22Rv1 (cell line): Measurements from ENCODE around the gene NF1.
A peak's percentile ranks its signal among the peaks of the same experiment; 100 is the strongest.
"Not testable (repeated sequence)": the region's sequence is repeated elsewhere in the genome, so short reads cannot be mapped to it uniquely, and the experiment has no call there.

Source experiments
- H3K27ac ChIP-seq: fragments of 450-650 bp; 2 replicates; pipeline ENCODE4 v1.5.1; 2017
- CTCF ChIP-seq: fragments of 450-650 bp; IDR thresholded peaks from 2 replicates; pipeline ENCODE4 v1.5.1; 2017; ENCODE audit warnings: mild to moderate bottlenecking
- ZFX ChIP-seq: fragments of 450-650 bp; IDR thresholded peaks from 2 replicates; pipeline ENCODE4 v1.6.1; 2017; ENCODE audit warnings: antibody characterized with exemption, borderline replicate concordance

Gene NF1, protein sequence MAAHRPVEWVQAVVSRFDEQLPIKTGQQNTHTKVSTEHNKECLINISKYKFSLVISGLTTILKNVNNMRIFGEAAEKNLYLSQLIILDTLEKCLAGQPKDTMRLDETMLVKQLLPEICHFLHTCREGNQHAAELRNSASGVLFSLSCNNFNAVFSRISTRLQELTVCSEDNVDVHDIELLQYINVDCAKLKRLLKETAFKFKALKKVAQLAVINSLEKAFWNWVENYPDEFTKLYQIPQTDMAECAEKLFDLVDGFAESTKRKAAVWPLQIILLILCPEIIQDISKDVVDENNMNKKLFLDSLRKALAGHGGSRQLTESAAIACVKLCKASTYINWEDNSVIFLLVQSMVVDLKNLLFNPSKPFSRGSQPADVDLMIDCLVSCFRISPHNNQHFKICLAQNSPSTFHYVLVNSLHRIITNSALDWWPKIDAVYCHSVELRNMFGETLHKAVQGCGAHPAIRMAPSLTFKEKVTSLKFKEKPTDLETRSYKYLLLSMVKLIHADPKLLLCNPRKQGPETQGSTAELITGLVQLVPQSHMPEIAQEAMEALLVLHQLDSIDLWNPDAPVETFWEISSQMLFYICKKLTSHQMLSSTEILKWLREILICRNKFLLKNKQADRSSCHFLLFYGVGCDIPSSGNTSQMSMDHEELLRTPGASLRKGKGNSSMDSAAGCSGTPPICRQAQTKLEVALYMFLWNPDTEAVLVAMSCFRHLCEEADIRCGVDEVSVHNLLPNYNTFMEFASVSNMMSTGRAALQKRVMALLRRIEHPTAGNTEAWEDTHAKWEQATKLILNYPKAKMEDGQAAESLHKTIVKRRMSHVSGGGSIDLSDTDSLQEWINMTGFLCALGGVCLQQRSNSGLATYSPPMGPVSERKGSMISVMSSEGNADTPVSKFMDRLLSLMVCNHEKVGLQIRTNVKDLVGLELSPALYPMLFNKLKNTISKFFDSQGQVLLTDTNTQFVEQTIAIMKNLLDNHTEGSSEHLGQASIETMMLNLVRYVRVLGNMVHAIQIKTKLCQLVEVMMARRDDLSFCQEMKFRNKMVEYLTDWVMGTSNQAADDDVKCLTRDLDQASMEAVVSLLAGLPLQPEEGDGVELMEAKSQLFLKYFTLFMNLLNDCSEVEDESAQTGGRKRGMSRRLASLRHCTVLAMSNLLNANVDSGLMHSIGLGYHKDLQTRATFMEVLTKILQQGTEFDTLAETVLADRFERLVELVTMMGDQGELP (N-terminal part only)

GRCh38 chr17:31094600-31095235, at the start of gene NF1:
NF1 (plus strand) TSS chr17:31094977; CDS start chr17:31095310, 333 bp downstream.
- no peak for TF ChIP-seq CTCF
- TF ChIP-seq ZFX, result no peak
- H3K27ac ChIP-seq, result peak within 1 kb of the TSS; percentile 71

- not testable (repeated sequence) for H3K27ac ChIP-seq
Measured at GRCh38 chr17:31046856-31047425, 47.8 kb upstream of the NF1 start.

- no peak for TF ChIP-seq ZFX
- TF ChIP-seq CTCF, result no peak
- H3K27ac ChIP-seq, result no peak overlapping the region
Measured at GRCh38 chr17:31048142-31048541, 46.6 kb upstream of the NF1 start.

GRCh38 chr17:31048780-31049179, 46.0 kb upstream of the NF1 start:
- H3K27ac ChIP-seq, result no peak overlapping the region
- TF ChIP-seq ZFX (no peak), CTCF (no peak)

GRCh38 chr17:31050948-31051347, 43.8 kb upstream of the NF1 start:
- TF ChIP-seq CTCF, result no peak
- no peak for TF ChIP-seq ZFX
- H3K27ac ChIP-seq, result no peak overlapping the region

- no peak overlapping the region for H3K27ac ChIP-seq
- TF ChIP-seq ZFX (no peak), CTCF (no peak)
Measured at GRCh38 chr17:31051506-31051905, 43.3 kb upstream of the NF1 start.
